Upper lobe of left lung (tissue), 4 donors: ENCODE results near the gene ZSCAN21.

Source experiments
- CTCF ChIP-seq, 6 experiments: fragments of 450-650 bp in 4 of 6; fragments of 200-600 bp in 2 of 6; sonication (generic) in 2 of 6; IDR thresholded peaks; one replicate each; pipeline ENCODE4 v1.5.1; 2016 to 2019; ENCODE audit warnings: antibody characterized with exemption in 6 of 6
- EP300 ChIP-seq, 4 donors: sonication (generic); formaldehyde crosslinking; IDR thresholded peaks; one replicate each; pipeline ENCODE4 v1.5.1; 2017; ENCODE audit warnings: antibody characterized with exemption in 4 of 4, control low read depth in 2 of 4
- POLR2A ChIP-seq, 4 donors: fragments of 450-650 bp; IDR thresholded peaks; one replicate each; pipeline ENCODE4 v1.5.1; 2016 to 2017; ENCODE audit warnings: antibody characterized with exemption in 4 of 4, mild to moderate bottlenecking in 2 of 4
- POLR2AphosphoS5 ChIP-seq, 2 donors: sonication (generic); formaldehyde crosslinking; IDR thresholded peaks; one replicate each; pipeline ENCODE4 v1.5.1; 2017; ENCODE audit warnings: antibody characterized with exemption in 2 of 2

GRCh38 chr7:100088095-100088620 lies 38.6 kb downstream of the ZSCAN21 start:
- TF ChIP-seq POLR2A (IDR thresholded peaks at IDR 0.05) (no peak), CTCF (IDR thresholded peaks at IDR 0.05) (no peak), EP300 (IDR thresholded peaks at IDR 0.05) (no peak), POLR2AphosphoS5 (IDR thresholded peaks at IDR 0.05) (no peak)
